Thoracic aorta (tissue), 2 donors: ENCODE measurements around the gene JSRP1. TPM values are rescaled to one million over a fixed set of nuclear protein-coding genes. Genes with fewer than 3 reads are reported as not detected.

Experiments used
- ATAC-seq: fragments of 150-250 bp; one replicate; pipeline ENCODE4 v1.8.0; 2017; ENCODE audit warnings: low read depth; ENCODE audit not compliant: insufficient number of reproducible peaks, low FRiP score
- DNase-seq: peaks from one replicate; pipeline ENCODE4 v3.0.0-alpha.2; 2020; ENCODE audit warnings: low spot score
- H3K27ac ChIP-seq, 2 donors: fragments of 200-600 bp; sonication (generic); 1 replicate in 1 of 2; 2 replicates in 1 of 2; pipeline ENCODE4 v1.5.1; 2016; ENCODE audit warnings: mild to moderate bottlenecking in 2 of 2, moderate library complexity in 2 of 2
- H3K27me3 ChIP-seq: fragments of 200-600 bp; sonication (generic); replicated peaks from 2 replicates; pipeline ENCODE4 v1.6.0; 2016; ENCODE audit warnings: mild to moderate bottlenecking; ENCODE audit not compliant: insufficient read depth
- H3K36me3 ChIP-seq: fragments of 200-600 bp; sonication (generic); one replicate; pipeline ENCODE4 v1.5.1; 2016
- H3K4me1 ChIP-seq, 2 donors: fragments of 200-600 bp; sonication (generic); 1 replicate in 1 of 2; 2 replicates in 1 of 2; pipeline versions ENCODE4 v1.5.1 to v1.6.0; 2016; ENCODE audit warnings: low read depth in 2 of 2, mild to moderate bottlenecking in 1 of 2; ENCODE audit not compliant: control insufficient read depth in 1 of 2
- H3K4me3 ChIP-seq: fragments of 200-600 bp; sonication (generic); 2 replicates; pipeline ENCODE4 v1.5.1; 2016; ENCODE audit warnings: mild to moderate bottlenecking
- H3K9me3 ChIP-seq: fragments of 200-600 bp; sonication (generic); 2 replicates; pipeline ENCODE4 v1.5.1; 2016
- total RNA-seq, 2 donors: library from RNA; depleted of rRNA; stranded (reverse); fragments of >200 nt; gene quantifications; one replicate each; pipeline versions ENCODE4 v1.1.0 to v1.2.3, GENCODE V29; 2016
- TF ChIP-seq, protein P1 (sequence below): fragments of 200-600 bp; sonication (generic); IDR thresholded peaks from one replicate; pipeline ENCODE4 v1.5.1; 2019; ENCODE audit warnings: antibody characterized with exemption

The JSRP1 gene
- total RNA-seq, 2 donors from 2014 or later, result not detected

DNA sequence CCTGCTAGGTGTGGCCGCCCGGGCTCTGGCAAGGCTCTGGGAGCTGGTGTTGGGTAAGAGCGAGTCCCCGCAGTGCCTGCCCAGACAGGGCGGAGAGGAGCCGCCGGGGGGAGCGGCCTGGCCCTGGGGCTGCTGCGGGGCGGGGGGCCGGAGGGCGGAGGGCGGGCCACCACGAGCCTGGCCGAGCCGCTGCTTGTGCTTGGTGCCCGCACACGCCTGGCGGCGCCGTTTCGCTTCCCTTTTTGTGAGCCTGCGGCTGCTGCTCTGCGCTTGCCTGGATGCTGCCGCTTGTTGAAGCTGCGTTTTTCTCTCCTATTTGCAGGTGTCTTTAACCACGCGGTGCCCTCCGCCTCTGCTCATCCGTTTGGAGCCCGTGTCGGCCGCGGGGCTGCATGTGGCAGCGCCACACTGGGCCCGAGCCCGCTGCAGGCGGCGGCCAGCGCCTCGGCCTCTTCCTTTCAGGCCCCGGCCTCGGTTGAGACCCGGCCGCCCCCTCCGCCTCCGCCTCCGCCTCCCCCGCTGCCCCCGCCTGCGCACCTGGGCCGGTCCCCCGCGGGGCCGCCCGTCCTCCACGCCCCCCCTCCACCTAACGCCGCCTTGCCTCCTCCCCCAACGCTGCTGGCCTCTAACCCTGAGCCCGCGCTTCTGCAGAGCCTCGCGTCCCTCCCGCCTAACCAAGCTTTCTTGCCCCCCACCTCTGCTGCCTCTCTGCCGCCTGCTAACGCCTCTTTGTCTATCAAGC, 28.6 kb downstream of the JSRP1 start:
- no peak overlapping the region for H3K27ac ChIP-seq
- H3K27me3 ChIP-seq, result no peaks in the 10 kb centered on the region
- TF ChIP-seq, protein P1, sequence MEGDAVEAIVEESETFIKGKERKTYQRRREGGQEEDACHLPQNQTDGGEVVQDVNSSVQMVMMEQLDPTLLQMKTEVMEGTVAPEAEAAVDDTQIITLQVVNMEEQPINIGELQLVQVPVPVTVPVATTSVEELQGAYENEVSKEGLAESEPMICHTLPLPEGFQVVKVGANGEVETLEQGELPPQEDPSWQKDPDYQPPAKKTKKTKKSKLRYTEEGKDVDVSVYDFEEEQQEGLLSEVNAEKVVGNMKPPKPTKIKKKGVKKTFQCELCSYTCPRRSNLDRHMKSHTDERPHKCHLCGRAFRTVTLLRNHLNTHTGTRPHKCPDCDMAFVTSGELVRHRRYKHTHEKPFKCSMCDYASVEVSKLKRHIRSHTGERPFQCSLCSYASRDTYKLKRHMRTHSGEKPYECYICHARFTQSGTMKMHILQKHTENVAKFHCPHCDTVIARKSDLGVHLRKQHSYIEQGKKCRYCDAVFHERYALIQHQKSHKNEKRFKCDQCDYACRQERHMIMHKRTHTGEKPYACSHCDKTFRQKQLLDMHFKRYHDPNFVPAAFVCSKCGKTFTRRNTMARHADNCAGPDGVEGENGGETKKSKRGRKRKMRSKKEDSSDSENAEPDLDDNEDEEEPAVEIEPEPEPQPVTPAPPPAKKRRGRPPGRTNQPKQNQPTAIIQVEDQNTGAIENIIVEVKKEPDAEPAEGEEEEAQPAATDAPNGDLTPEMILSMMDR, result no peak
- H3K36me3 ChIP-seq, result peaks cover 40% of the 10 kb centered on the region
- H3K4me3 ChIP-seq, result no peak overlapping the region
- no peaks in the 10 kb centered on the region for H3K9me3 ChIP-seq
- ATAC-seq (no peak), DNase-seq (no peak)
- no peaks in the 10 kb centered on the region for H3K4me1 ChIP-seq

DNA sequence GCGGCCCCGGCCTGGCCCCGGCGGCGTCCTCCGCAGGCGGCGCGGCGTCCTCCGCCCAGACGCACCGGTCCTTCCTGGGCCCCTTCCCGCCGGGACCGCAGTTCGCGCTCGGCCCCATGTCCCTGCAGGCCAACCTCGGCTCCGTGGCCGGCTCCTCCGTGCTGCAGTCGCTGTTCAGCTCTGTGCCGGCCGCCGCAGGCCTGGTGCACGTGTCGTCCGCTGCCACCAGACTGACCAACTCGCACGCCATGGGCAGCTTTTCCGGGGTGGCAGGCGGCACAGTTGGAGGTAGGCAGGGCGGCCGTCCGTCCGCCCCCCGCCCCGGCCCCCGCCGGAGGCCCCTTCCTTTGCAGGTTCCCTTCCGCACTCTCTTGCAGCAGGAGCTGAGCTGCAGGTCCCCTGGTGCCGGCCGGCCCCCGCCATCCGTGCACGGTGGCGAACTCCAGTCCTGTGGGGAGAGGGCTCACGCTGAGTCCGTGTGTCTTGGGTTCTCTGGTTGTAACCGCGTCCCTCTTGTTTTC, 29.3 kb downstream of the JSRP1 start:
- no peaks in the 10 kb centered on the region for H3K4me1 ChIP-seq
- peaks cover 40% of the 10 kb centered on the region for H3K36me3 ChIP-seq
- H3K9me3 ChIP-seq, result no peaks in the 10 kb centered on the region
- DNase-seq (no peak), ATAC-seq (no peak)
- no peak overlapping the region for H3K27ac ChIP-seq
- no peaks in the 10 kb centered on the region for H3K27me3 ChIP-seq
- H3K4me3 ChIP-seq, result no peak overlapping the region
- TF ChIP-seq, protein P1, result no peak

DNA sequence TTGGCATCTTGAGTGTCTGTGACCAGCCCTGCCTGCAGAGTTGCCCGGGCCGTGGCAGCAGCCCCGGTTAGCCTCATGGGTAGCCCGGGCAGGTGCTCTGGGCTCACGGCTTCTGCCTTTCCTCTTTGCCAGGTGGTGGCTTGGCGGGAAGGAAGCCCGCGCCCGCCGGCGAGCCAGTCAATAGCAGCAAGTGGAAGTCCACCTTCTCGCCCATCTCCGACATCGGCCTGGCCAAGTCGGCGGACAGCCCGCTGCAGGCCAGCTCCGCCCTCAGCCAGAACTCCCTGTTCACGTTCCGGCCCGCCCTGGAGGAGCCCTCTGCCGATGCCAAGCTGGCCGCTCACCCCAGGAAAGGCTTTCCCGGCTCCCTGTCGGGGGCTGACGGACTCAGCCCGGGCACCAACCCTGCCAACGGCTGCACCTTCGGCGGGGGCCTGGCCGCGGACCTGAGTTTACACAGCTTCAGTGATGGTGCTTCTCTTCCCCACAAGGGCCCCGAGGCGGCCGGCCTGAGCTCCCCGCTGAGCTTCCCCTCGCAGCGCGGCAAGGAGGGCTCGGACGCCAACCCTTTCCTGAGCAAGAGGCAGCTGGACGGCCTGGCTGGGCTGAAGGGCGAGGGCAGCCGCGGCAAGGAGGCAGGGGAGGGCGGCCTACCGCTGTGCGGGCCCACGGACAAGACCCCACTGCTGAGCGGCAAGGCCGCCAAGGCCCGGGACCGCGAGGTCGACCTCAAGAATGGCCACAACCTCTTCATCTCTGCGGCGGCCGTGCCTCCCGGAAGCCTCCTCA, 30.0 kb downstream of the JSRP1 start:
- DNase-seq (no peak), ATAC-seq (no peak)
- no peak overlapping the region for H3K4me3 ChIP-seq
- H3K36me3 ChIP-seq, result peaks cover 40% of the 10 kb centered on the region
- TF ChIP-seq, protein P1, result no peak
- no peaks in the 10 kb centered on the region for H3K27me3 ChIP-seq
- no peaks in the 10 kb centered on the region for H3K9me3 ChIP-seq
- H3K27ac ChIP-seq, result no peak overlapping the region
- no peaks in the 10 kb centered on the region for H3K4me1 ChIP-seq

DNA sequence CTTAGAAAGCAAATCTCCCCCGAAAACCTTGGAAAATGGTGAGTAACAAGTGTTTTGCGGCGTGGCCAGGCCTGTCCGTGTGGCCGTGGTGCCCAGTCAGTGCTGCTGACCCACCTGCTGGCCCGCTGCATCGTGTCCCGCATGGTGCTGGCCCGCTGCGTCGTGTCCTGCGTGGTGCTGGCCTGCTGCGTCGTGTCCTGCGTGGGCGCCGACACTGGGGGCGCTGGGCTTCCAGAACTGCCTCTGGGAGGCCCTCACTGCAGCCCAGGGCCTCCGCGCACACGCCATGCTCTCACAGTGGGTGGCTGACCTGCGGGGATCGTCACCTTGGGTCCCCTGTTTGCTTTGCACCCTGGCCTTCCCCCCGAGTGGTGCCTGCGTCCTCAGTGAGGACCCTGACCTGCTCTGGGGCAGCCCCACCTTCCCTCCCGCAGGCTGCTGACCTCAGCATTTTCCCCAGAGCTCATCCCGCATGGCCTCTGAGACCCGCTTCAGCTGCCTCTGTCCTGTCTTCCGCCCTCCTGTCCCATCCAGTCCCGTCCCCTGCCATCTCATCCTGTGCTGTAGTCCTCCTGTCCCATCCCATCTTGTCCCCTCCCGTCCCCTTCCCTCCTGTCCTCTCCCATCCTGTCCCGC, 30.7 kb downstream of the JSRP1 start:
- no peak overlapping the region for H3K27ac ChIP-seq
- H3K27me3 ChIP-seq, result no peaks in the 10 kb centered on the region
- ATAC-seq (no peak), DNase-seq (no peak)
- no peaks in the 10 kb centered on the region for H3K9me3 ChIP-seq
- no peaks in the 10 kb centered on the region for H3K4me1 ChIP-seq
- H3K4me3 ChIP-seq, result no peak overlapping the region
- peaks cover 37% of the 10 kb centered on the region for H3K36me3 ChIP-seq
- TF ChIP-seq, protein P1, result no peak

DNA sequence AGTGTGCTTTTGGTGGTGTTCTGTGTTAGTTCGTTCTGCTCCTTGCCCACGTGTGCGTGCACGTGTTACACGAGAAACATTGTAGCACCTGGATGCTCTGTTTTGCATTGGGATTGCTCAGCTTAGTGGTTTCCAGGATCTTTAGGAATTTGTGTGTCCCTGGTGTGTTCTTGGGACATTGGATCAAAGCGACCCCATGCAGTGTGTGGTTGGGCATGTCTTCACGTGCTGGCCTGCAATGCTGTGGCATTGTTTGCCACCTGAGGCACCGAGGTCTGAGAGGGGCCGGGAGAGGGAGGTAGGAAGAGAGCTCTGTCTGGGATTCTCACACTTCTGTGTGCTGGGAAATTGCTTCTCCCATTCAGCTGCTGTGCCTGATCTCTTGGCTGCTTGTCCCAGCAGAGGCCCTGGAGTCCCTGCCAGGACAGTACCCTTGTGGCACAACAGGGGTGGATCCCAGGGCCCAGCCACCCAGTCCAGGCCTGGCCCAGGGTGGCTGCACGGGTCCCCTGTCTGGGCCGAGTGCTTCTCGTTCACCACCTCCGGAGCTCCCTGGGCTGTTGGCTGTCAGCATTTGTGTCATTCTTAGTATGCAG, 31.4 kb downstream of the JSRP1 start:
- TF ChIP-seq, protein P1, result no peak
- ATAC-seq, result no peak
- no peaks in the 10 kb centered on the region for H3K4me1 ChIP-seq
- peaks cover 37% of the 10 kb centered on the region for H3K36me3 ChIP-seq
- H3K9me3 ChIP-seq, result no peaks in the 10 kb centered on the region
- no peaks in the 10 kb centered on the region for H3K27me3 ChIP-seq
- no peak overlapping the region for H3K4me3 ChIP-seq
- no peak for DNase-seq
- H3K27ac ChIP-seq, result no peak overlapping the region
